ENCODE results near the gene SLC22A6.

GRCh38 chr11:63023222-63023814, 38.6 kb upstream of the SLC22A6 start:
- TF ChIP-seq ZNF274 (IDR thresholded peaks at IDR 0.05; ENCODE audit: low read depth, low read length) = no peak
- TF ChIP-seq YY1 (IDR thresholded peaks at IDR 0.05; ENCODE audit: insufficient read depth, insufficient read length) = no peak
- TF ChIP-seq SUZ12 (IDR thresholded peaks at IDR 0.05; ENCODE audit: extremely low read depth, insufficient read depth, insufficient read length) = no peak

Measured in NT2/D1 (cell line).